ENCODE results near the gene ATAD2B. TPM values are rescaled to one million over a fixed set of nuclear protein-coding genes. Genes with fewer than 3 reads are reported as not detected.

ATAD2B gene
- total and polyA plus RNA-seq, 2 experiments from 2014 or later = 4.8 to 6.7 TPM

GRCh38 chr2:23925702-23926289, 1.1 kb downstream of the ATAD2B start:
- Histone ChIP-seq H3K4me3 (peak overlapping the region; percentile 98), H3K4me1 (ENCODE audit: insufficient read depth) (peaks cover 22% of the 10 kb centered on the region), H3K27me3 (replicated peaks; ENCODE audit: insufficient read depth) (no peaks in the 10 kb centered on the region), H3K9ac (peak overlapping the region; percentile 97), H2AFZ (peak overlapping the region; percentile 92), H3K27ac (peak overlapping the region; percentile 96), H3K36me3 (ENCODE audit: low read depth) (no peaks in the 10 kb centered on the region), H3F3A (ENCODE audit: insufficient read depth) (peaks cover 26% of the 10 kb centered on the region), H3K9me3 (ENCODE audit: low read depth) (no peaks in the 10 kb centered on the region), H4K20me1 (ENCODE audit: insufficient read depth) (no peaks in the 10 kb centered on the region), H3K79me2 (ENCODE audit: insufficient read depth) (peaks cover 83% of the 10 kb centered on the region), H3K9me2 (ENCODE audit: insufficient read depth) (no peaks in the 10 kb centered on the region), H3K4me2 (ENCODE audit: unreplicated experiment) (peak overlapping the region; percentile 95)
- WGBS, 2 experiments (ENCODE audit: low coverage in 1 of 2, low lambda C conversion rate in 2 of 2, missing lambda C conversion rate in 2 of 2) = 0 to 2% methylated on average over 13 of the region's 13 CpGs
- in situ Hi-C loops (cut with MboI) = no loop called here
- DNase-seq = peak; percentile 83
- TF ChIP-seq EZH2phosphoT487 (IDR thresholded peaks at IDR 0.05; ENCODE audit: insufficient read depth, low read depth) (no peak), EZH2 (IDR thresholded peaks at IDR 0.05; ENCODE audit: insufficient read depth, poor library complexity, severe bottlenecking) (no peak)

- Histone ChIP-seq H3K27me3 (replicated peaks; ENCODE audit: insufficient read depth) (no peaks in the 10 kb centered on the region), H4K20me1 (ENCODE audit: insufficient read depth) (no peaks in the 10 kb centered on the region), H3K9ac (peak overlapping the region; percentile 97), H3K4me1 (ENCODE audit: insufficient read depth) (peaks cover 22% of the 10 kb centered on the region), H3K36me3 (ENCODE audit: low read depth) (no peaks in the 10 kb centered on the region), H3K79me2 (ENCODE audit: insufficient read depth) (peaks cover 86% of the 10 kb centered on the region), H3K9me2 (ENCODE audit: insufficient read depth) (no peaks in the 10 kb centered on the region), H2AFZ (peak overlapping the region; percentile 92), H3K27ac (peak overlapping the region; percentile 96), H3K9me3 (ENCODE audit: low read depth) (no peaks in the 10 kb centered on the region), H3K4me2 (ENCODE audit: unreplicated experiment) (peak overlapping the region; percentile 95), H3K4me3 (peak overlapping the region; percentile 98), H3F3A (ENCODE audit: insufficient read depth) (peaks cover 26% of the 10 kb centered on the region)
- TF ChIP-seq EZH2 (IDR thresholded peaks at IDR 0.05; ENCODE audit: insufficient read depth, poor library complexity, severe bottlenecking) (no peak), EZH2phosphoT487 (IDR thresholded peaks at IDR 0.05; ENCODE audit: insufficient read depth, low read depth) (no peak)
- in situ Hi-C loops (cut with MboI) = no loop called here
- WGBS, 2 experiments (ENCODE audit: low coverage in 1 of 2, low lambda C conversion rate in 2 of 2, missing lambda C conversion rate in 2 of 2) = 14 to 17% methylated on average over 7 of the region's 7 CpGs
- peak; percentile 50 for DNase-seq
Observed at GRCh38 chr2:23924589-23925359, 2.1 kb downstream of the ATAD2B start.

GRCh38 chr2:23918837-23919489, 8.0 kb downstream of the ATAD2B start:
- Histone ChIP-seq H2AFZ (no peak overlapping the region), H3F3A (ENCODE audit: insufficient read depth) (peaks cover 11% of the 10 kb centered on the region; the same call in 1 of the 2 replicates), H3K36me3 (ENCODE audit: low read depth) (no peaks in the 10 kb centered on the region), H3K9me3 (ENCODE audit: low read depth) (no peaks in the 10 kb centered on the region), H3K27ac (no peak overlapping the region), H3K4me3 (no peak overlapping the region), H3K79me2 (ENCODE audit: insufficient read depth) (peaks cover 99% of the 10 kb centered on the region), H3K9me2 (ENCODE audit: insufficient read depth) (no peaks in the 10 kb centered on the region), H3K4me1 (ENCODE audit: insufficient read depth) (0 out of 2 replicates have a peak, but pooled peaks cover 9% of the 10 kb centered on the region), H3K9ac (no peak overlapping the region), H3K27me3 (replicated peaks; ENCODE audit: insufficient read depth) (no peaks in the 10 kb centered on the region), H3K4me2 (ENCODE audit: unreplicated experiment) (no peak overlapping the region), H4K20me1 (ENCODE audit: insufficient read depth) (no peaks in the 10 kb centered on the region)
- peak; percentile 51 for DNase-seq
- in situ Hi-C loops (cut with MboI) = no loop called here
- TF ChIP-seq EZH2 (IDR thresholded peaks at IDR 0.05; ENCODE audit: insufficient read depth, poor library complexity, severe bottlenecking) (no peak), EZH2phosphoT487 (IDR thresholded peaks at IDR 0.05; ENCODE audit: insufficient read depth, low read depth) (no peak)
- 67 to 72% methylated on average over 8 of the region's 8 CpGs for WGBS, 2 experiments (ENCODE audit: low coverage in 1 of 2, low lambda C conversion rate in 2 of 2, missing lambda C conversion rate in 2 of 2)

GRCh38 chr2:23916727-23917405, 10.1 kb downstream of the ATAD2B start:
- no peaks in the 10 kb centered on the region for H3K36me3 ChIP-seq (ENCODE audit: low read depth)
- H2AFZ ChIP-seq = no peak overlapping the region
- peaks cover 14% of the 10 kb centered on the region; the same call in 1 of the 2 replicates for H3K4me1 ChIP-seq (ENCODE audit: insufficient read depth)
- no peak overlapping the region for H3K9ac ChIP-seq
- no peak overlapping the region for H3K4me3 ChIP-seq
- H3K9me2 ChIP-seq (ENCODE audit: insufficient read depth) = no peaks in the 10 kb centered on the region
- WGBS, 2 experiments (ENCODE audit: low coverage in 1 of 2, low lambda C conversion rate in 2 of 2, missing lambda C conversion rate in 2 of 2) = 79 to 80% methylated on average over 3 of the region's 3 CpGs
- peak overlapping the region; percentile 9; the same call in 1 of the 2 replicates for H3K27ac ChIP-seq
- DNase-seq = no peak
- no peaks in the 10 kb centered on the region for H3K27me3 ChIP-seq (replicated peaks; ENCODE audit: insufficient read depth)
- H4K20me1 ChIP-seq (ENCODE audit: insufficient read depth) = 0 out of 2 replicates have a peak, but pooled peaks cover 3% of the 10 kb centered on the region
- H3K79me2 ChIP-seq (ENCODE audit: insufficient read depth) = peaks cover 99% of the 10 kb centered on the region
- TF ChIP-seq EZH2phosphoT487 (IDR thresholded peaks at IDR 0.05; ENCODE audit: insufficient read depth, low read depth) (no peak), EZH2 (IDR thresholded peaks at IDR 0.05; ENCODE audit: insufficient read depth, poor library complexity, severe bottlenecking) (no peak)
- H3K9me3 ChIP-seq (ENCODE audit: low read depth) = no peaks in the 10 kb centered on the region
- peaks cover 16% of the 10 kb centered on the region; the same call in 1 of the 2 replicates for H3F3A ChIP-seq (ENCODE audit: insufficient read depth)
- in situ Hi-C loops (cut with MboI) = no loop called here
- H3K4me2 ChIP-seq (ENCODE audit: unreplicated experiment) = no peak overlapping the region
